Right lobe of liver (tissue), 6 donors: Measurements from ENCODE around the gene PLA2R1. TPM values are rescaled to one million over a fixed set of nuclear protein-coding genes. Genes with fewer than 3 reads are reported as not detected.
"Not testable (repeated sequence)": the region's sequence is repeated elsewhere in the genome, so short reads cannot be mapped to it uniquely, and the experiment has no call there.

Source experiments
- ATAC-seq, 4 donors: fragments of 200-7000 bp; cut with Tn5 transposase; one replicate each; pipeline ENCODE4 v1.9.1; 2020; ENCODE audit warnings: mild to moderate bottlenecking in 4 of 4, moderate library complexity in 4 of 4
- DNase-seq, 3 donors: peaks; one replicate each; pipeline ENCODE4 v3.0.0-alpha.2; 2020
- H3K27ac ChIP-seq, 3 donors: fragments of 200-600 bp; one replicate each; pipeline ENCODE4 v1.8.0; 2022
- H3K27me3 ChIP-seq, 2 donors: fragments of 200-600 bp; one replicate each; pipeline ENCODE4 v1.8.0; 2022
- H3K36me3 ChIP-seq, 4 donors: fragments of 200-600 bp; sonication (generic) in 1 of 4; one replicate each; pipeline versions ENCODE4 v1.5.1 to v1.8.0; 2017 to 2022; ENCODE audit warnings: control low read depth in 1 of 4
- H3K4me1 ChIP-seq, 4 donors: fragments of 200-600 bp; sonication (generic) in 1 of 4; one replicate each; pipeline versions ENCODE4 v1.5.1 to v1.8.0; 2017 to 2022; ENCODE audit warnings: control low read depth in 1 of 4
- H3K4me3 ChIP-seq, 3 donors: fragments of 200-600 bp; one replicate each; pipeline ENCODE4 v1.8.0; 2022
- H3K9me3 ChIP-seq, 4 donors: fragments of 200-600 bp; sonication (generic) in 1 of 4; one replicate each; pipeline versions ENCODE4 v1.5.1 to v1.8.0; 2017 to 2022; ENCODE audit warnings: control low read depth in 1 of 4
- CTCF ChIP-seq, 4 donors: fragments of 200-600 bp in 3 of 4; fragments of 450-650 bp in 1 of 4; IDR thresholded peaks; one replicate each; pipeline versions ENCODE4 v1.5.1 to v1.8.0; 2016 to 2022; ENCODE audit warnings: antibody characterized with exemption in 4 of 4, mild to moderate bottlenecking in 2 of 4
- POLR2A ChIP-seq: fragments of 450-650 bp; IDR thresholded peaks from one replicate; pipeline ENCODE4 v1.6.1; 2017; ENCODE audit warnings: antibody characterized with exemption, mild to moderate bottlenecking
- WGBS: methylation state at CpG from one replicate; pipeline ENCODE4 v1.1.6; 2018; ENCODE audit warnings: low coverage, low lambda C conversion rate; ENCODE audit not compliant: insufficient coverage; ENCODE audit errors: missing lambda C conversion rate; 5-methylcytosine and 5-hydroxymethylcytosine counted together
- intact Hi-C, 2 donors: fragments of 100-400 bp; cut with DNase I; formaldehyde crosslinking; loops; one replicate each; pipeline versions ENCODE4 v1.11.2 to v1.14.1; 2022
- total RNA-seq, 6 experiments: library from RNA; depleted of rRNA in 2 of 6; stranded (reverse); fragments of >200 nt in 2 of 6; fragmentation: NEBNext Ultra II Directional in 3 of 6; extraction: Animal tissue kit (Norgen Biotek cat#: 25700) in 3 of 6; gene quantifications; one replicate each; pipeline versions ENCODE4 v1.1.0 to v1.2.4, GENCODE V29; 2016 to 2023
- donor health status: DM: no; HTN: yes; CAD: no.
- donor health status: DM: no; HTN: no; CAD: no.
- donor health status: DM: no; HTN: no; CAD: no.
- donor health status: DM: no; HTN: yes; CAD: no.
- donor health status: DM: no; HTN: yes; CAD: no.

PLA2R1 gene
- total RNA-seq, 6 experiments from 2014 or later, result 0.70 to 1.6 (median 0.97) TPM

GRCh38 chr2:160042054-160042453, 20.4 kb downstream of the PLA2R1 start:
- no peak for ATAC-seq
- H3K4me3 ChIP-seq, result no peak overlapping the region
- H3K27me3 ChIP-seq, result no peaks in the 10 kb centered on the region
- 61% methylated on average over 7 of the region's 7 CpGs for WGBS
- no peak for DNase-seq
- H3K9me3 ChIP-seq, result no peaks in the 10 kb centered on the region
- no peak overlapping the region for H3K27ac ChIP-seq
- no peak for TF ChIP-seq CTCF (IDR thresholded peaks at IDR 0.05)
- no peak for TF ChIP-seq POLR2A
- intact Hi-C loops, result no loop called here
- no peaks in the 10 kb centered on the region for H3K4me1 ChIP-seq
- no peaks in the 10 kb centered on the region for H3K36me3 ChIP-seq

- TF ChIP-seq CTCF (IDR thresholded peaks at IDR 0.05) (no peak), POLR2A (no peak)
- Histone ChIP-seq H3K4me1 (no peaks in the 10 kb centered on the region), H3K36me3 (no peaks in the 10 kb centered on the region), H3K27me3 (no peaks in the 10 kb centered on the region), H3K4me3 (no peak overlapping the region), H3K9me3 (no peaks in the 10 kb centered on the region), H3K27ac (no peak overlapping the region)
- intact Hi-C loops, result no loop called here
- DNase-seq (no peak), ATAC-seq (no peak)
These were observed 21.3 kb downstream of the PLA2R1 start for GRCh38 chr2:160041091-160041490.

- DNase-seq (no peak), ATAC-seq (peak in 3 of 4 donors; percentile 27 to 58 (median 52))
- no peak overlapping the region for H3K27ac ChIP-seq
- H3K4me1 ChIP-seq, result no peaks in the 10 kb centered on the region
- intact Hi-C loops, result no loop called here
- H3K36me3 ChIP-seq, result no peaks in the 10 kb centered on the region
- WGBS, result 40% methylated on average over 6 of the region's 6 CpGs
- TF ChIP-seq CTCF (IDR thresholded peaks at IDR 0.05) (no peak), POLR2A (no peak)
- no peak overlapping the region for H3K4me3 ChIP-seq
- no peaks in the 10 kb centered on the region for H3K9me3 ChIP-seq
- no peaks in the 10 kb centered on the region for H3K27me3 ChIP-seq
These were observed 23.1 kb downstream of the PLA2R1 start for GRCh38 chr2:160039166-160039903.

GRCh38 chr2:160038662-160039061, 23.8 kb downstream of the PLA2R1 start:
- H3K4me1 ChIP-seq, H3K4me3 ChIP-seq, intact Hi-C loops, H3K36me3 ChIP-seq, H3K27me3 ChIP-seq, ATAC-seq, H3K9me3 ChIP-seq, DNase-seq, H3K27ac ChIP-seq: not testable (repeated sequence)
- WGBS, result 80% methylated on average over 1 of the region's 8 CpGs

GRCh38 chr2:160036736-160037135, 25.7 kb downstream of the PLA2R1 start:
- no peak for TF ChIP-seq POLR2A
- no peak for TF ChIP-seq CTCF (IDR thresholded peaks at IDR 0.05)
- H3K4me3 ChIP-seq, result no peak overlapping the region
- DNase-seq (no peak), ATAC-seq (no peak)
- no peaks in the 10 kb centered on the region for H3K27me3 ChIP-seq
- H3K4me1 ChIP-seq, result no peaks in the 10 kb centered on the region
- no peaks in the 10 kb centered on the region for H3K36me3 ChIP-seq
- H3K27ac ChIP-seq, result no peak overlapping the region
- no peaks in the 10 kb centered on the region for H3K9me3 ChIP-seq
- whole genome bisulfite sequencing, result 44% methylated on average over 3 of the region's 3 CpGs
- intact Hi-C loops, result no loop called here
